ENCODE data around the gene CTCFL.

The CTCFL gene

GRCh38 chr20:57559289-57559634 lies 34.3 kb upstream of the CTCFL start:
- DNase-seq (ENCODE audit: insufficient read length) (no peak), FAIRE-seq (no peak)
- TF ChIP-seq TAF1 (IDR thresholded peaks at IDR 0.05; ENCODE audit: borderline replicate concordance, low read depth, low read length) = no peak
- no peak for TF ChIP-seq POLR2A (IDR thresholded peaks at IDR 0.05; ENCODE audit: low read depth, low read length)

DNA sequence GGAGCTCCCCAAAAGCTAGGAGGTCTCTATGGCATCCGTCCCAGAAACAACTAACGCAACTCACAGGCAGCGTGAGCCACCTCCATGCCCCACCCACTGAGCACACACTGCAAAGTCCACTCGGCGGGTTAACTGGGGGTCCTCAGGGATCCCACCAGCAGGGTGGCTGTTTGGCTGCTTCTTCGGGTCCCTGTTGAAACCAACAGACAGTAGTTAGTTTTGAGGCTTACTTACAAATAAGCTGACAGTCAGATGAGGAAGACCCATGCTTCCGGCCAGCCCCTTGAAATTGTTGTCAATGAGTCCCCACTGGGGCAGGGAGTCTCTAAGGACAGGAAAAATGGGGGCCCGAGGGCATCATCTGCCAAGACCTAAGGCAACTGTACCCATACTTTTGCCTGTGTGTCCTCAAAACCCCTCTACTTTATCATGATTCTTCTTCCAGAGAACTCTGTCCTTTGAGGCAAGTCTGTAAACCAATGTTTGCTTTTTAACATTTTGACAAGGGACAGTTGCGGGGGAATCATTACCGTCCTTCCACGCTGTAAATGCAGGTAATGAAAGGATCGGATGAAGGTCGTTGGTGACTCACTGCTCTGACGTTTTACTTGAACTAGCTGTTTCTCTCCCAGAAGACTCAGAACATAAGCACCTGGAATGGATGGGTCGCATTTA lies 33.8 kb upstream of the CTCFL start:
- TF ChIP-seq TAF1 (IDR thresholded peaks at IDR 0.05; ENCODE audit: borderline replicate concordance, low read depth, low read length) (no peak), POLR2A (IDR thresholded peaks at IDR 0.05; ENCODE audit: low read depth, low read length) (no peak)
- DNase-seq (ENCODE audit: insufficient read length) (no peak), FAIRE-seq (no peak)

- no peak for FAIRE-seq
- TF ChIP-seq POLR2AphosphoS5 (IDR thresholded peaks at IDR 0.05; ENCODE audit: low read depth, low read length) (no peak), POLR2A (IDR thresholded peaks at IDR 0.05; ENCODE audit: low read depth, low read length) (no peak), TAF1 (IDR thresholded peaks at IDR 0.05; ENCODE audit: borderline replicate concordance, low read depth, low read length) (no peak)
- DNase-seq (ENCODE audit: insufficient read length) = no peak
Measured at GRCh38 chr20:57557926-57558613, 33.1 kb upstream of the CTCFL start.

- FAIRE-seq (no peak), DNase-seq (ENCODE audit: insufficient read length) (no peak)
Measured at GRCh38 chr20:57556980-57557274, 32.0 kb upstream of the CTCFL start.

GRCh38 chr20:57555457-57556184 lies 30.7 kb upstream of the CTCFL start:
- DNase-seq (ENCODE audit: insufficient read length) = no peak
- FAIRE-seq = no peak
- TF ChIP-seq TAF1 (IDR thresholded peaks at IDR 0.05; ENCODE audit: borderline replicate concordance, low read depth, low read length) = no peak
- TF ChIP-seq POLR2A (IDR thresholded peaks at IDR 0.05; ENCODE audit: low read depth, low read length) = no peak
- TF ChIP-seq POLR2AphosphoS5 (IDR thresholded peaks at IDR 0.05; ENCODE audit: low read depth, low read length) = no peak

More at GRCh38 chr20:57556980-57557274, 32.0 kb upstream of the CTCFL start:
- no peak for TF ChIP-seq POLR2AphosphoS5 (IDR thresholded peaks at IDR 0.05; ENCODE audit: low read depth, low read length)
- no peak for TF ChIP-seq TAF1 (IDR thresholded peaks at IDR 0.05; ENCODE audit: borderline replicate concordance, low read depth, low read length)
- TF ChIP-seq POLR2A (IDR thresholded peaks at IDR 0.05; ENCODE audit: low read depth, low read length) = no peak

- TF ChIP-seq TAF1 (IDR thresholded peaks at IDR 0.05; ENCODE audit: borderline replicate concordance, low read depth, low read length) (no peak), POLR2A (IDR thresholded peaks at IDR 0.05; ENCODE audit: low read depth, low read length) (no peak), POLR2AphosphoS5 (IDR thresholded peaks at IDR 0.05; ENCODE audit: low read depth, low read length) (no peak)
- no peak for FAIRE-seq
- no peak for DNase-seq (ENCODE audit: insufficient read length)
Measured at GRCh38 chr20:57553376-57554018, 28.6 kb upstream of the CTCFL start.

DNA sequence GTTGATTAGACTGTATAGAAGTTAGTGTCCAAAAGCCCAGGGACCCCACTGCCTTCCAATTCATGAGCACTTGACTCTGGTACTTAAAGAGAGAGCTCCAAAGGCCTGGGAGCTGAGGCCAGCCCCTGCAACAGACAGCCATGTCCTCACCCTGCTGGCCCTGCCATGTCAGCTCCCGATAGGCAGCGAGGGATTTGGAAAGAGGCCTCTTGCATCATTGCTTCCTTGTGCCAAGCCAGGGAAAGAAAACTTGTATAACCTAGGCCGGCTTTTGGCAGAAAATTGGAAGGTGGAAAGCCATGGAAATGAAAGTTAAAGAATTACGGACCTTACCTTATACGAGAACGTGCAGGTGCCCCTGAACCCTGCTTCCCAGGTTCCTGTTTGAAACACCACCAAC lies 27.5 kb upstream of the CTCFL start:
- FAIRE-seq = no peak

GRCh38 chr20:57548177-57549058 lies 23.5 kb upstream of the CTCFL start:
- DNase-seq (ENCODE audit: insufficient read length) (no peak), FAIRE-seq (no peak)
- TF ChIP-seq POLR2AphosphoS5 (IDR thresholded peaks at IDR 0.05; ENCODE audit: low read depth, low read length) (no peak), POLR2A (IDR thresholded peaks at IDR 0.05; ENCODE audit: low read depth, low read length) (no peak), TAF1 (IDR thresholded peaks at IDR 0.05; ENCODE audit: borderline replicate concordance, low read depth, low read length) (no peak)

More for the DNA sequence above, 27.5 kb upstream of the CTCFL start:
- DNase-seq (ENCODE audit: insufficient read length) = no peak
- no peak for TF ChIP-seq TAF1 (IDR thresholded peaks at IDR 0.05; ENCODE audit: borderline replicate concordance, low read depth, low read length)
- TF ChIP-seq POLR2AphosphoS5 (IDR thresholded peaks at IDR 0.05; ENCODE audit: low read depth, low read length) = no peak
- no peak for TF ChIP-seq POLR2A (IDR thresholded peaks at IDR 0.05; ENCODE audit: low read depth, low read length)

- TF ChIP-seq POLR2AphosphoS5 (IDR thresholded peaks at IDR 0.05; ENCODE audit: low read depth, low read length) (no peak), POLR2A (IDR thresholded peaks at IDR 0.05; ENCODE audit: low read depth, low read length) (no peak), TAF1 (IDR thresholded peaks at IDR 0.05; ENCODE audit: borderline replicate concordance, low read depth, low read length) (no peak)
- DNase-seq (ENCODE audit: insufficient read length) = no peak
- no peak for FAIRE-seq
Measured at GRCh38 chr20:57546956-57547649, 22.2 kb upstream of the CTCFL start.

GRCh38 chr20:57545927-57546662 lies 21.2 kb upstream of the CTCFL start:
- DNase-seq (ENCODE audit: insufficient read length) = no peak
- no peak for FAIRE-seq
- no peak for TF ChIP-seq TAF1 (IDR thresholded peaks at IDR 0.05; ENCODE audit: borderline replicate concordance, low read depth, low read length)
- TF ChIP-seq POLR2A (IDR thresholded peaks at IDR 0.05; ENCODE audit: low read depth, low read length) = no peak
- TF ChIP-seq POLR2AphosphoS5 (IDR thresholded peaks at IDR 0.05; ENCODE audit: low read depth, low read length) = no peak
